Activated CD8-positive, alpha-beta memory T cell treated with anti-CD3 and anti-CD28 coated beads for 1 hour (primary cell): ENCODE data around the gene DHX34.
"Not testable (repeated sequence)": the region's sequence is repeated elsewhere in the genome, so short reads cannot be mapped to it uniquely, and the experiment has no call there.

ENCODE experiments used
- DNase-seq, 2 donors: peaks; one replicate each; pipeline ENCODE4 v3.0.0-alpha.2; 2020; ENCODE audit warnings: low read depth in 1 of 2; ENCODE audit errors: extremely low read depth in 1 of 2

Gene DHX34

GRCh38 chr19:47330466-47330869, 18.6 kb upstream of the DHX34 start:
- no peak for DNase-seq

- DNase-seq = no peak
These were observed 17.6 kb upstream of the DHX34 start for GRCh38 chr19:47331490-47331889.

GRCh38 chr19:47331931-47332547, 17.1 kb upstream of the DHX34 start, which contains the start of gene C5AR2:
Gene C5AR2, plus strand, starts transcription at chr19:47332175. Its CDS starts 8,625 bp downstream, at chr19:47340800.
- DNase-seq = no peak

GRCh38 chr19:47336765-47337718, 12.1 kb upstream of the DHX34 start:
- DNase-seq = not testable (repeated sequence)

GRCh38 chr19:47339196-47339880, 9.8 kb upstream of the DHX34 start:
- DNase-seq = no peak

- DNase-seq = no peak
These were observed 8.5 kb upstream of the DHX34 start for GRCh38 chr19:47340477-47341208.

- DNase-seq = no peak
These were observed 7.4 kb upstream of the DHX34 start for GRCh38 chr19:47341734-47342133.

GRCh38 chr19:47343194-47343802, 5.8 kb upstream of the DHX34 start:
- no peak for DNase-seq

- no peak for DNase-seq
These were observed 4.7 kb upstream of the DHX34 start for GRCh38 chr19:47344425-47344824.

- not testable (repeated sequence) for DNase-seq
These were observed 3.1 kb upstream of the DHX34 start for GRCh38 chr19:47346024-47346423.

GRCh38 chr19:47350630-47351029, 1.5 kb downstream of the DHX34 start:
- DNase-seq = no peak

- DNase-seq = no peak
These were observed 2.4 kb downstream of the DHX34 start for GRCh38 chr19:47351548-47351947.

GRCh38 chr19:47352095-47352494, 3.0 kb downstream of the DHX34 start:
- no peak for DNase-seq

- DNase-seq = no peak
These were observed 4.2 kb downstream of the DHX34 start for GRCh38 chr19:47353307-47353712.

- no peak for DNase-seq
These were observed 7.8 kb downstream of the DHX34 start for GRCh38 chr19:47356900-47357299.

- no peak for DNase-seq
These were observed 8.9 kb downstream of the DHX34 start for GRCh38 chr19:47357788-47358680.

GRCh38 chr19:47358936-47359335, 9.8 kb downstream of the DHX34 start:
- DNase-seq = no peak

- DNase-seq = no peak
These were observed 13.2 kb downstream of the DHX34 start for GRCh38 chr19:47362321-47362720.

GRCh38 chr19:47363758-47364531, 14.8 kb downstream of the DHX34 start:
- DNase-seq = no peak
